HG03064 (cell line): ENCODE data around the gene PTPRD.
"Not testable (repeated sequence)": the region's sequence is repeated elsewhere in the genome, so short reads cannot be mapped to it uniquely, and the experiment has no call there.

Experiments
- ATAC-seq: cut with Tn5 transposase; IDR thresholded peaks from one replicate; pipeline ENCODE4 v1.9.1; 2021; ENCODE audit warnings: low read depth; ENCODE audit not compliant: unreplicated experiment

The PTPRD gene

GRCh38 chr9:9998491-9999287, 614.1 kb downstream of the PTPRD start:
- ATAC-seq = no peak

- ATAC-seq = no peak
These were observed 615.2 kb downstream of the PTPRD start for GRCh38 chr9:9997585-9997984.

GRCh38 chr9:9996259-9996658, 616.5 kb downstream of the PTPRD start:
- no peak for ATAC-seq

- ATAC-seq = no peak
These were observed 619.9 kb downstream of the PTPRD start for GRCh38 chr9:9992936-9993335.

GRCh38 chr9:9973062-9973461, 639.7 kb downstream of the PTPRD start:
- ATAC-seq = no peak

GRCh38 chr9:9970514-9970913, 642.3 kb downstream of the PTPRD start:
- ATAC-seq = no peak

GRCh38 chr9:9963841-9964240, 649.0 kb downstream of the PTPRD start:
- ATAC-seq = no peak

GRCh38 chr9:9961934-9962333, 650.9 kb downstream of the PTPRD start:
- no peak for ATAC-seq

- no peak for ATAC-seq
These were observed 651.3 kb downstream of the PTPRD start for GRCh38 chr9:9961487-9961886.

GRCh38 chr9:9951556-9952160, 661.1 kb downstream of the PTPRD start:
- no peak for ATAC-seq

- no peak for ATAC-seq
These were observed 662.0 kb downstream of the PTPRD start for GRCh38 chr9:9950813-9951212.

GRCh38 chr9:9949978-9950377, 662.8 kb downstream of the PTPRD start:
- no peak for ATAC-seq

- no peak for ATAC-seq
These were observed 663.4 kb downstream of the PTPRD start for GRCh38 chr9:9949368-9949767.

- ATAC-seq = no peak
These were observed 666.8 kb downstream of the PTPRD start for GRCh38 chr9:9945966-9946365.

- peak; percentile 77 for ATAC-seq
These were observed 669.9 kb downstream of the PTPRD start for GRCh38 chr9:9942764-9943424.

- ATAC-seq = no peak
These were observed 674.4 kb downstream of the PTPRD start for GRCh38 chr9:9938432-9938831.

- ATAC-seq = not testable (repeated sequence)
These were observed 681.3 kb downstream of the PTPRD start for GRCh38 chr9:9931464-9931863.

GRCh38 chr9:9924376-9924775, 688.4 kb downstream of the PTPRD start:
- no peak for ATAC-seq

- ATAC-seq = no peak
These were observed 691.0 kb downstream of the PTPRD start for GRCh38 chr9:9921805-9922204.

- no peak for ATAC-seq
These were observed 692.3 kb downstream of the PTPRD start for GRCh38 chr9:9920425-9921060.

- ATAC-seq = no peak
These were observed 693.5 kb downstream of the PTPRD start for GRCh38 chr9:9919174-9919775.
